Body of pancreas (tissue), 4 donors: ENCODE results near the gene CST8.

Source experiments
- CTCF ChIP-seq, 7 experiments: fragments of 450-650 bp in 4 of 7; fragments of 200-600 bp in 3 of 7; sonication (generic) in 3 of 7; IDR thresholded peaks; one replicate each; pipeline ENCODE4 v1.5.1; 2016 to 2019; ENCODE audit warnings: antibody characterized with exemption in 7 of 7
- POLR2A ChIP-seq, 3 donors: fragments of 450-650 bp; IDR thresholded peaks; one replicate each; pipeline ENCODE4 v1.6.1; 2016; ENCODE audit warnings: antibody characterized with exemption in 3 of 3, mild to moderate bottlenecking in 2 of 3

DNA sequence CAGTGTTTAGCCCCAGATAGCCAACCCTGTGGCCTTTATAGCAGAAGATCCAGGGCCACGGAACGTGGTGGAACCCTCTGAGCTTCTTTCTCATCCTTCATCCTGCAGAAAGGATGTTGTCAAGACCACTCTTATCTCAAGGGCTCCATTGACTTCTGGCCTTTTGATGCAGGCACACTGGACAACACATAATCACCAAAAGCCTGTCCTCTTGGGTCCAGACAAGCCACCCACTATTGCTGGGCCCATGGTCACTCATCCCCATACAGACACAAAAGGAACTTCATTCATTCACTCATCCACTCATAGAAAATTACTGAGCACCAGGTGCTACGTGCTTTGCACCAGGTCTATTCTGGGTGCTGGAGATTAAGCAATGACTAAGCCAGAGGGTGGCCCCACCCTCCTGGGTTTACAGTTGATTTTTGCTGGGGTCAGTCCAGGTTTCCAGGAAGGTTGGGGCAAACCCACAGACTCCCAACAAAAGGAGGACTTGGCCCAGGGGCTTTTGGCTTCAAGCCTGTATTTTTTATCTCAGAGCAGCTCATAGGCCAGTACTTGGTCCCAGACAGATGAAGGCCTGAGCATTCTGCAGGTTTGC, 2.4 kb downstream of the CST8 start:
- TF ChIP-seq POLR2A (IDR thresholded peaks at IDR 0.05) = no peak
- TF ChIP-seq CTCF (IDR thresholded peaks at IDR 0.05) = no peak
